ENCODE results near the gene SERPINE2. TPM values are rescaled to one million over a fixed set of nuclear protein-coding genes. Genes with fewer than 3 reads are reported as not detected.
A peak's percentile ranks its signal among the peaks of the same experiment; 100 is the strongest.
"Not testable (repeated sequence)": the region's sequence is repeated elsewhere in the genome, so short reads cannot be mapped to it uniquely, and the experiment has no call there.

Gene SERPINE2
- total RNA-seq, 1 experiment from 2014 or later, result 78.2 TPM

GRCh38 chr2:224030786-224031185 lies 8.3 kb downstream of the SERPINE2 start:
- Histone ChIP-seq H3K4me3 (no peak overlapping the region), H3K36me3 (no peaks in the 10 kb centered on the region; the same call in 1 of the 2 replicates), H3K9me3 (no peaks in the 10 kb centered on the region), H3K27me3 (no peaks in the 10 kb centered on the region)
- DNase-seq, result no peak

- DNase-seq, result no peak
- no peaks in the 10 kb centered on the region; the same call in 1 of the 2 replicates for H3K36me3 ChIP-seq
- H3K27me3 ChIP-seq, result no peaks in the 10 kb centered on the region
- no peak overlapping the region for H3K4me3 ChIP-seq
- no peaks in the 10 kb centered on the region for H3K9me3 ChIP-seq
Measured at GRCh38 chr2:224029876-224030275, 9.2 kb downstream of the SERPINE2 start.

- no peak for DNase-seq
- no peaks in the 10 kb centered on the region; the same call in 1 of the 2 replicates for H3K36me3 ChIP-seq
- no peak overlapping the region for H3K4me3 ChIP-seq
- no peaks in the 10 kb centered on the region for H3K9me3 ChIP-seq
- no peaks in the 10 kb centered on the region for H3K27me3 ChIP-seq
Measured at GRCh38 chr2:224027931-224028330, 11.2 kb downstream of the SERPINE2 start.

- no peak for DNase-seq
- no peak overlapping the region for H3K4me3 ChIP-seq
- H3K9me3 ChIP-seq, result no peaks in the 10 kb centered on the region
- H3K36me3 ChIP-seq, result no peaks in the 10 kb centered on the region; the same call in 1 of the 2 replicates
- no peaks in the 10 kb centered on the region for H3K27me3 ChIP-seq
Measured at GRCh38 chr2:224027070-224027469, 12.0 kb downstream of the SERPINE2 start.

- no peak for DNase-seq
- Histone ChIP-seq H3K4me3 (no peak overlapping the region), H3K27me3 (no peaks in the 10 kb centered on the region), H3K36me3 (no peaks in the 10 kb centered on the region), H3K9me3 (no peaks in the 10 kb centered on the region)
Measured at GRCh38 chr2:224025874-224026273, 13.2 kb downstream of the SERPINE2 start.

GRCh38 chr2:224024270-224024669 lies 14.8 kb downstream of the SERPINE2 start:
- Histone ChIP-seq H3K36me3 (no peaks in the 10 kb centered on the region), H3K27me3 (no peaks in the 10 kb centered on the region), H3K4me3 (no peak overlapping the region), H3K9me3 (no peaks in the 10 kb centered on the region)
- no peak for DNase-seq

- Histone ChIP-seq H3K9me3 (no peaks in the 10 kb centered on the region), H3K36me3 (no peaks in the 10 kb centered on the region), H3K4me3 (no peak overlapping the region), H3K27me3 (no peaks in the 10 kb centered on the region)
- peak; percentile 78 for DNase-seq
Measured at GRCh38 chr2:224023188-224023587, 15.9 kb downstream of the SERPINE2 start.

- no peaks in the 10 kb centered on the region for H3K9me3 ChIP-seq
- no peak overlapping the region for H3K4me3 ChIP-seq
- H3K27me3 ChIP-seq, result no peaks in the 10 kb centered on the region
- no peaks in the 10 kb centered on the region for H3K36me3 ChIP-seq
- no peak for DNase-seq
Measured at GRCh38 chr2:224022486-224022885, 16.6 kb downstream of the SERPINE2 start.

GRCh38 chr2:224020523-224020922 lies 18.6 kb downstream of the SERPINE2 start:
- no peaks in the 10 kb centered on the region for H3K27me3 ChIP-seq
- H3K36me3 ChIP-seq, result no peaks in the 10 kb centered on the region
- no peak for DNase-seq
- no peak overlapping the region for H3K4me3 ChIP-seq
- no peaks in the 10 kb centered on the region for H3K9me3 ChIP-seq

- H3K9me3 ChIP-seq, result no peaks in the 10 kb centered on the region
- DNase-seq, result peak; percentile 42
- H3K27me3 ChIP-seq, result no peaks in the 10 kb centered on the region
Measured at GRCh38 chr2:224017957-224018356, 21.1 kb downstream of the SERPINE2 start.

GRCh38 chr2:224016963-224017362 lies 22.1 kb downstream of the SERPINE2 start:
- no peak overlapping the region for H3K4me3 ChIP-seq
- H3K27me3 ChIP-seq, result no peaks in the 10 kb centered on the region
- H3K36me3 ChIP-seq, result no peaks in the 10 kb centered on the region
- no peaks in the 10 kb centered on the region for H3K9me3 ChIP-seq
- no peak for DNase-seq

More at GRCh38 chr2:224017957-224018356, 21.1 kb downstream of the SERPINE2 start:
- no peak overlapping the region for H3K4me3 ChIP-seq
- no peaks in the 10 kb centered on the region for H3K36me3 ChIP-seq

GRCh38 chr2:224014336-224014735 lies 24.8 kb downstream of the SERPINE2 start:
- Histone ChIP-seq H3K27me3 (no peaks in the 10 kb centered on the region), H3K36me3 (no peaks in the 10 kb centered on the region), H3K4me3 (no peak overlapping the region), H3K9me3 (no peaks in the 10 kb centered on the region)
- no peak for DNase-seq

GRCh38 chr2:224011837-224012236 lies 27.2 kb downstream of the SERPINE2 start:
- no peak for DNase-seq
- H3K27me3 ChIP-seq, result no peaks in the 10 kb centered on the region
- H3K9me3 ChIP-seq, result no peaks in the 10 kb centered on the region
- H3K36me3 ChIP-seq, result no peaks in the 10 kb centered on the region
- H3K4me3 ChIP-seq, result no peak overlapping the region

- H3K27me3 ChIP-seq, result no peaks in the 10 kb centered on the region
- H3K36me3 ChIP-seq, result no peaks in the 10 kb centered on the region
- no peak overlapping the region for H3K4me3 ChIP-seq
- peak; percentile 15 for DNase-seq
- no peaks in the 10 kb centered on the region for H3K9me3 ChIP-seq
Measured at GRCh38 chr2:224009605-224010315, 29.3 kb downstream of the SERPINE2 start.

- H3K9me3 ChIP-seq, result no peaks in the 10 kb centered on the region
- H3K27me3 ChIP-seq, result no peaks in the 10 kb centered on the region
- no peak for DNase-seq
- H3K4me3 ChIP-seq, result no peak overlapping the region
- H3K36me3 ChIP-seq, result no peaks in the 10 kb centered on the region
Measured at GRCh38 chr2:224008702-224009261, 30.3 kb downstream of the SERPINE2 start.

- Histone ChIP-seq H3K36me3 (peaks cover 3% of the 10 kb centered on the region), H3K9me3 (no peaks in the 10 kb centered on the region), H3K27me3 (no peaks in the 10 kb centered on the region), H3K4me3 (no peak overlapping the region)
- DNase-seq, result no peak
Measured at GRCh38 chr2:224004105-224004695, 34.9 kb downstream of the SERPINE2 start.

GRCh38 chr2:224000662-224001061 lies 38.4 kb downstream of the SERPINE2 start:
- DNase-seq, H3K9me3 ChIP-seq, H3K4me3 ChIP-seq, H3K27me3 ChIP-seq: not testable (repeated sequence)
- H3K36me3 ChIP-seq, result peaks cover 27% of the 10 kb centered on the region

GRCh38 chr2:223999862-224000261 lies 39.2 kb downstream of the SERPINE2 start:
- Histone ChIP-seq H3K27me3 (no peaks in the 10 kb centered on the region), H3K36me3 (peaks cover 28% of the 10 kb centered on the region), H3K9me3 (no peaks in the 10 kb centered on the region), H3K4me3 (no peak overlapping the region)
- no peak for DNase-seq
